Measurements from ENCODE around the gene RALGAPA2.

DNA sequence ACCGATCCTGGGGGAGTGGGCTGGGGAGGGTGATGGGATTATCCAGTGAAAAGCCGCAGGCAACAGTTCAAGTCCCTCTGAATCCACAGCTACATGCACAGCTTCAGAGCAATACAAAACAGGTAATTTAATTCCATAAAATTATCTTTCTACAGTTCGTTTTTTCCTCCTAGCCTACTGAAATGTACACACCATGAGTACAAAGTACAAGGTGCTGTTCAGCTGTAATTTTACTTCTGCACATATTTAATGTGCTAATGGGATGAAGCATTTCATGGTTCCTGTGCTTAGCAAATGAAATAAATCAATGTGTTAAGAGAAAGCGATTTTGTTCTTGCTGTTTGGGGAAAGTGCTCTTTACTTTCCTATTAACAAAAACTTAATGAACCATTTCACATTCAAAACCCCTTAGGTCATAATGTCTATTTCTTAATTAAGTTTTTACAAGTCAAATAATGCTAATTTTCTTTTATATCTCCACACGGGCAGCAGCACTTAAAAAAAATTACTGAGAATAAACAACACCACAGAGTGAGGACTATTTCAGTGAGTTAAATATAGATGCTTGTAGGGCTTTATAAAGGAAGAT is 272.7 kb downstream of the RALGAPA2 start:
- TF ChIP-seq YY1 (IDR thresholded peaks at IDR 0.05; ENCODE audit: insufficient read depth, insufficient read length), result no peak
- TF ChIP-seq ZNF274 (IDR thresholded peaks at IDR 0.05; ENCODE audit: low read depth, low read length), result no peak

Data from NT2/D1 (cell line).